NK-92 (cell line): ENCODE data around the gene DAD1.
"Not testable (repeated sequence)": the region's sequence is repeated elsewhere in the genome, so short reads cannot be mapped to it uniquely, and the experiment has no call there.

Experiments
- DNase-seq: peaks from one replicate; lab custom pipeline; 2025; ENCODE audit not compliant: unreplicated experiment; lab: John Stamatoyannopoulos, UW

DAD1 gene

DNA sequence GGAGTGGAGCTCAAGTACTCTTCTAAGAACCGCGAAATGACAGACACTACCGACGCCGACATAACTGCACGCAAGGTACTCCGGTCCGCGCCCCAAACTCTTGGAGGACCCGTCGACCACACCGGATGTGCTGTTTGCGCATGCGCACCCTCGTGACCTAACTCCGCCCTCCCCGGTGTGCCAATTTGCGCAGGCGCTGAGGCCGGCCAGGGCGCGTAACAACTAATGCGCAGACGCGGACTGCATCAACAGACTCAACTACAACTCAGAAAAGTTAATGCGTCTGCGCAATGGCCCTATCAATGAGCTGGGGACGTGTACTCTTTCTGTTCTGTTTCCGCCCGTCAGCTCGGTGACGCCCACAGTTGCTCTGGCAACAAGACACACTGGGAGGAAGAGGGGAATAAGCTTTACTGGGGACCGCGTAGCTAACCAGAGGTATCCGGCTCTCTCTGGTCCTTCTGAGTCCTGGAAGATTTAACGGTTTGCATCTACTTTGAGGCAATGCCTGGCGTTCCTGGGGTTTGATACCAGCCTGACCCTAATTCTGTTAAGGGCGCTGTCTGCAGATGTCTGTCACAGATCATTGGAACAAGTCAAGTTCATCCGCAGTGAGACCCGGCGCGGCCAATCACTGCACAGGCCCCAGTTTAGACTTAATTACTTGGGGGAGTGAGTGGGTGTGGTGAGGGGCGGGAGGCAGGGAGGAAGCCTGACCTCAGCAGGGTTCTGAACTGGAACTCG, at the start of gene DAD1:
TSS of gene DAD1 (minus strand) at position 129 of the 744 bp plus-strand sequence. CDS start at position 62, 67 bp downstream.
- DNase-seq, result peak; percentile 99

DNA sequence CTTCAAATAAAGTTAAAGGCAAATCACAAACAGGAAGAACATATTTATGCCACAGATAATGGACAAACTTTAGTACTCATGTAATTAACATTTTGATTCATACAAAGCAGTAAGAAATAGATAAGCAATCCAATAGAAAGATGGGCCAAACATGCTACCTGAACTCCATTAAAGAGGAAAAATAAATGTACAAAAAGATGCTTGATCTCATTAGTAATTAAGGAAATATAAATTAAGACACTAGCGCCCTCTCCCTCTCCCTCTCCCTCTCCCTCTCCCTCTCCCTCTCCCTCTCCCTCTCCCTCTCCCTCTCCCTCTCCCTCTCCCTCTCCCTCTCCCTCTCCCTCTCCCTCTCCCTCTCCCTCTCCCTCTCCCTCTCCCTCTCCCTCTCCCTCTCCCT, 47.0 kb upstream of the DAD1 start:
- not testable (repeated sequence) for DNase-seq

DNA sequence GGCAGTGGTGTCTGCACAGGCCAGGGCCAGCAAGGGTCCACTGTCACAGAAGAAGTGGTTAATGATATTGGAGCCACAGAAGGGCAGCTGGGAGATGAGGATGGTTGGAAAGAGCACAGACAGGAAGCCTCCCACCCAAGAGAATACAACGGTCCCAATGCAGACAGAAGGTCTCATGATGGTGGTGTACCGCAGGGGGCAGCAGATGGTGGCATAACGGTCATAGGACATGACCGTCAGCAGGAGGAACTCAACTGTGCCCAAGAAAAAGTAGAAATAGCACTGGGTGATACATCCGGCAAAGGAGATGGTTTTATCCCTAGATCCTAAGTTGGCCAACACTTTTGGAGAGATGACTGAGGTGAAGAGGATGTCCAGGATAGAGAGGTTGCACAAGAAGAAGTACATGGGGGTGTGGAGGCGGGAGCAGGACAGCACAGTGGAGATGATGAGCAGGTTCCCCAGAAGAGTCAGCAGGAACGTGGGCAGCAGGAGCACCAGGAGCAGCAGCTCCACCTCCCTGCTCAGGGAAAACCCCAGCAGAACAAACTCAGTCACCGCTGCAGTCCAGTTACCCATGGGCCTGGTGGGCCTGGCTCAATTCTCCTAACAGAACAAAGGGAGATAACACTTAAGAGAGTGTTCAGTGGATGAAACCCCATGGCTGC, 45.3 kb upstream of the DAD1 start:
- no peak for DNase-seq

- no peak for DNase-seq
Observed at GRCh38 chr14:22630486-22630885, 41.5 kb upstream of the DAD1 start.

GRCh38 chr14:22630066-22630465, 41.0 kb upstream of the DAD1 start:
- no peak for DNase-seq

DNA sequence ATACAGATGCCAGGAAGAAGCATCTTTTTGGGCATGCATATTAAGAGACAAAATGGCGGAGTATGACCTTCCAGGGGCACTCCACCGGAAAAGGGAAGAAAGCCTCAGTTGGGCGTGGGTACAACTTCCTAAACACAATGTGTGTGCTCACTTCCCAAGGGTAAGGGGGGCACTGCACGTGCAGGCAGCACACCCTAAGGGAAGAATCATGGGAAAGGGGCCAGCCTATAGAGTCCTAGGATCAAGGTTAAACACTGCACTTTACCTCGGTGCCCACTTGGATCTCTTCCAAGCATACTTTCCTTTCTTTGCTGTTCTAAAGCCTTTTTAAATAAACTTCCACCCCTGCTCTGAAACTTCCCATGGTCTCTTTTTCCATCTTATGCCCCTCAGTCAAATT, 40.3 kb upstream of the DAD1 start:
- no peak for DNase-seq

GRCh38 chr14:22627506-22628263, 38.7 kb upstream of the DAD1 start:
- no peak for DNase-seq

DNA sequence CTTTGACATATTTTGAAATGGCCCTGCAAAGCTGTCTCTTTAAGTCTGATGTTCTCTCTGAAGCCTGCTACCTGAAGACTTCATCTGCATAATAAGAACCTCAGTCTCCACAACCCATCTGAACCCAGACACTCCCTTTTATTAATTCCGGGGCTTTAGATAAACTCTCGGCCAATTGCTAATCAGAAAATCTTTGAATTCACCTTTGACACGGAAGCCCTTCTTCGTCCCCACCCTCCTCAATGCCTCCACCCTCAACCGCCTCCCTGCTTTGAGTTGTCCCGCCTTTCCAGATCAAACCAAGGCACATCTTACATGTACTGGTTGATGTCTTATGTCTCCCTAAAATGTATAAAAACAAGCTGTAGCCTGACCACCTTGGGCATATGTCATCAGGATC, 37.6 kb upstream of the DAD1 start:
- no peak for DNase-seq

DNA sequence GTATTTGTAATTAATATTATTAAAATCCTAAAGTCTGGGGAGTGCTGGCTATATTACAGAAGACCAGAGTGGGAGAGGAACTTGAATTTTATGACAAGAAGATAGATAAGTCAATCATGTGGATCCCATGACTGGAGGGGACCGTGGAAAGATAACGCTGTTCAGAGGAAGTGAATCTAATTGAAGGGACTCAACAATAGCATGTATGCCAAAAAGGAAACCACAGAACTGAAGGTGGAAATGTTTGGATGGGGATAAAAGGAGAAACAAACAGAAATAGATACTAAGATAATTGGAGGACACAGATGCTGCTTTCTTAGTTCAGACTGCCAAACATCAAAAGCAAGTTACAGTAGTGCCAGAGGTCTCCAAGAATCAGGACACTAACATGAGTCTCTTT, 34.0 kb upstream of the DAD1 start:
- DNase-seq, result no peak

DNA sequence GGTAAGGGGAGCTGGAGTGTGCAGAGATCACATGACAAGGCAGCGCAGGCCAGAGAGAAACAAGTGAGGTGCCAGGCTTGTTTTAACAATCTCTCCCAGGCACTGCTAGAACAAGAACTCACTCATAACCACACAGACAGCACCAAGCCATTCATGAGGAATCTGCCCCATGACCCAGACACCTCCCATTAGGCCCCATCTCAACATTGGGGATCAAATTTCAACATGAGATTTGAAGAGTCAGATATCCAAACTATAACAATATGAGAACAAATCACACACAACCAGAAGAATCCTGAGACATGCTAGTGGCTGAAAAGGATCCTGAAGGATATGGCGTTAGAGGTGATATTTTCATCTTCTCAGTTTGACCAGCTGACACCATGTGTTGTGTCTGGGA, 33.2 kb upstream of the DAD1 start:
- no peak for DNase-seq

GRCh38 chr14:22615765-22616164, 26.7 kb upstream of the DAD1 start:
- not testable (repeated sequence) for DNase-seq

GRCh38 chr14:22614240-22614799, 25.3 kb upstream of the DAD1 start:
- no peak for DNase-seq

DNA sequence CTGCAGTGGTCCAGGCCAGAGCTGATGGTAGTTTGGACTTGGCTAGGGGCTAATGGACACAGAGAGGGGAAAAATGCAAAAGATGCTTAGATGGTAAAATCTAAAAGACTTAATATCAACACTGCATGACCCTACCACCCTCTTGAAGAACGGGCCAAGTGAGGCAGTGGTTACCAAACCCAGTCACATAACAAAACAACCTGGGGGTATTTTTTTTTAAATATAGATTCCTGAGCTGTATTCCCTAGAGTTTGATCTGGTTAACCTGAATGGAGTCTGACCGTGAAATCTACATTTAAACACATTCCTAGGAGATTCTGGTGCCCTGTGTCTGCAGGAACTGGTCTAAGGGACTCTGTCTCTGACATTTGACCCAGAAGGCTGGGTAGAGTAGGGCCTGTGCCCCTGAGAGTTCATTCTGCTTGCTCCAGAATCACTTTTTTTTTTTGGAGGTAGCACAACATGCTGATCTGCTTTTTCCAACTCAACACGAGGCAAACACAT, 24.8 kb upstream of the DAD1 start:
- no peak for DNase-seq

GRCh38 chr14:22613106-22613695, 24.2 kb upstream of the DAD1 start:
- DNase-seq, result no peak

GRCh38 chr14:22610931-22611330, 21.9 kb upstream of the DAD1 start:
- DNase-seq, result no peak

GRCh38 chr14:22607291-22607690, 18.3 kb upstream of the DAD1 start:
- no peak for DNase-seq

GRCh38 chr14:22606380-22606779, 17.4 kb upstream of the DAD1 start:
- DNase-seq, result no peak

DNA sequence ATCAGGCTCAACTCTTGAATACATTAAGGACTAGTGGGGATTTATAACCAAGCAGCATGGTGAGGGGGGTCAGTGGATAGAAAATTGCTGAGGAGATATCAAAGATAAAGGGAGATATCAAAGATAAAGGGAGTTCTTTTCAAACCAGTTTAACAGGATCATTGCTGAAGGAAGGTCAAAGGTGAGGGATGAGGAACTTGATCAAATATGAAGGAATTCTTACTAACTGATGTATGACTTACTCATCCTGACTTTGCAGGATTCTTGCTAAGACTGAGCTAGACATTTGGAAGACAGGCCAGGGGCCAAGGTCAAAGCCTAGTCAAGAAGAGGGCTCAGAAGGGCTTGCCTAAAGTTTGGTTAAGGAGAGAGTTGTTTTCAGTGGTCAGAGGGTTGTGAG, 13.8 kb upstream of the DAD1 start:
- no peak for DNase-seq

- DNase-seq, result no peak
Observed at GRCh38 chr14:22601996-22602395, 13.0 kb upstream of the DAD1 start.

GRCh38 chr14:22601456-22601855, 12.4 kb upstream of the DAD1 start:
- no peak for DNase-seq

GRCh38 chr14:22600027-22600426, 11.0 kb upstream of the DAD1 start:
- DNase-seq, result no peak
